BLaER1 (cell line): ENCODE results near the gene RPS10.
"Not testable (repeated sequence)": the region's sequence is repeated elsewhere in the genome, so short reads cannot be mapped to it uniquely, and the experiment has no call there.

Experiments
- H3K27ac ChIP-seq: shearing (Covaris generic); formaldehyde crosslinking; 2 replicates; pipeline ENCODE4 v1.8.1; 2022
- H3K27me3 ChIP-seq: shearing (Covaris generic); formaldehyde crosslinking; 2 replicates; pipeline ENCODE4 v1.8.1; 2022
- H3K36me3 ChIP-seq: shearing (Covaris generic); formaldehyde crosslinking; 2 replicates; pipeline ENCODE4 v1.8.1; 2022
- H3K4me1 ChIP-seq: shearing (Covaris generic); formaldehyde crosslinking; 2 replicates; pipeline ENCODE4 v1.8.1; 2022
- H3K4me2 ChIP-seq: shearing (Covaris generic); formaldehyde crosslinking; 2 replicates; pipeline ENCODE4 v1.8.1; 2022
- H3K4me3 ChIP-seq: shearing (Covaris generic); formaldehyde crosslinking; 2 replicates; pipeline ENCODE4 v1.8.1; 2022
- H3K9ac ChIP-seq: shearing (Covaris generic); formaldehyde crosslinking; 2 replicates; pipeline ENCODE4 v1.8.1; 2022
- H3K9me3 ChIP-seq: shearing (Covaris generic); formaldehyde crosslinking; 2 replicates; pipeline ENCODE4 v1.8.1; 2022
- H4K20me1 ChIP-seq: shearing (Covaris generic); formaldehyde crosslinking; 2 replicates; pipeline ENCODE4 v1.8.1; 2022
- Cebpa-rat ChIP-seq: shearing (Covaris generic); IDR thresholded peaks from 2 replicates; pipeline ENCODE4 v1.8.1; 2022

The RPS10 gene

DNA sequence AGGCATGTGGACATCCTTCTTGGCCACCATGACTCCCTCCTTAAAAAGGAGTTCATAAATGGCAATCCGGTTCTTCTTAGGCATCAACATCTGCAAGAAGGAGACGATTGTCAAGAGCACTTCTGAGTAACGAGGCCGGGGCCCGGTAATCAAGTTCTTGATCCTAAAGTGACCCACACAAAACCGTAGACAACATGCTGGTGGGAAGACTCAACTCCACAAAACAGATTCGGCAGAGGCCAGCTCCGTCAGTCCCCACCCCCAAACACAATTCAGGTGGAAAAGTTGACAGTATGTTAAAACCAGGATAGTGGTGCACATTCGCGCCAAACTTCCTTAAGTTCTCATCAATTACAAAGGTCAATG is 754 bp downstream of the RPS10 start:
- Histone ChIP-seq H3K27me3 (no peaks in the 10 kb centered on the region), H3K9ac (peak overlapping the region; percentile 100), H3K9me3 (no peaks in the 10 kb centered on the region), H3K27ac (peak overlapping the region; percentile 98), H4K20me1 (peaks cover 55% of the 10 kb centered on the region), H3K4me2 (peak overlapping the region; percentile 93), H3K4me1 (peaks cover 33% of the 10 kb centered on the region), H3K4me3 (peak overlapping the region; percentile 99), H3K36me3 (peaks cover 50% of the 10 kb centered on the region)
- TF ChIP-seq Cebpa-rat = no peak

DNA sequence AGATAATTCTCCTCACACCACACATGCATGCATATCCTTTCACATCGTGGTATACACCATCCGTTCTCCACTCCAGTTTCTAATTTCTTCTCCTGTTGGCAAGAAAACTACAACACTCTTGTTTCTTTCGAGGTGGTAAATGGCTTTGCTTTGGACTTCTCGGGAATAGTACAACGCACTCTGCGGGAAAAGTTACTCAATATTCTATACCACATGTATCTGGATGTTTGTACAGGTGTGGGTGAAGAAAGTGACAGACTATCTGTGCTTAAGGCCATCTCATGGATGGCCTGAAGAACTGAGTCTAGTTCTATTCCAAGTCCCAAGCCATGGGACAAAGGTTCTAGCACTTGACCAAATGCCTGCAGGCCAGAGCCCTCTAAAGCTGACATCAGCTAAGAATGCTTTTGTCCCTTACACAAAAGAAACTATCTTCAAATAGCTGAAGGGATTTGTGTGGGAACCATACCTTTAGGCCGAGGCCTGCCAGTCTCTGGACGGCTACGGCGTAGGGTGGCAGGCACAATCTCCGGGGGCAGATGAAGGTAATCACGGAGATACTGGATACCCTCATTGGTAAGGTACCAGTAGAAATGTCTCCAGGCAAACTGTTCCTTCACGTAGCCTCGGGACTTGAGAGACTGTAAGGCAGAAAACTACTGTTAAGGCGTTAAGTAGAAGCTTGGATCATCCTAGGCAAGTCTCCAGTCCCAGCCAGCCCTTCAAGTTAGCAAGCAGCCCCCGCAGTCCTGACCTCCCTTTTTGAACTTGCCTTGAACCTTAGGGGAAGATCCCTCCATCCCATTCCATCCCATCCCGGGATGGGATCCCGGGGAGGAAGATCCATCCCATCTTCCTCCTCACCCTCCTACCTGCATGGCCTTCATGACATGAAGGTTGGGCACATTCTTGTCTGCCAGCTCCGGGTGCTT is 1.4 kb downstream of the RPS10 start:
- H3K9ac ChIP-seq = peak overlapping the region; percentile 100
- peaks cover 39% of the 10 kb centered on the region for H3K4me1 ChIP-seq
- H4K20me1 ChIP-seq = peaks cover 62% of the 10 kb centered on the region
- H3K9me3 ChIP-seq = no peaks in the 10 kb centered on the region
- no peak for TF ChIP-seq Cebpa-rat
- peak overlapping the region; percentile 98 for H3K27ac ChIP-seq
- H3K36me3 ChIP-seq = peaks cover 56% of the 10 kb centered on the region
- H3K4me2 ChIP-seq = peak overlapping the region; percentile 93
- no peaks in the 10 kb centered on the region for H3K27me3 ChIP-seq
- H3K4me3 ChIP-seq = peak overlapping the region; percentile 99

DNA sequence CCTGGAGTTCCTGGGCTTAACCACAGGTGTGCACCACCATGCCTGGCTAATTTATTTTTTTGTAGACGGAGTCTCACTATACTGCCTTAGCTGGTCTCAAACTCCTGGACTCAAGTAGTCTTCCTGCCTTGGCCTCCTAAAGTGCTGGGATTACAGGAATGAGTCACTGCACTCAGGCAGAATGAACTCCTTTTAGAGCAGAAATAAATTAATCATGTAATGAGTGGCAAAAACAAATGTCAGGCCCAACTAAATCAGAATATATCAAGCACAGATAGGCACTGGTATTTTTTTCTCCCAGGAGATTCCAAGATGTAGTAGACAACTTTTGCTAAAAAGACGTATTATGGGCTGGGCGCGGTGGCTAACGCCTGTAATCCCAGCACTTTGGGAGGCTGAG is 2.6 kb downstream of the RPS10 start:
- Histone ChIP-seq H3K9ac (peak overlapping the region; percentile 30; the same call in 1 of the 2 replicates), H3K4me2 (peak overlapping the region; percentile 93), H3K9me3 (no peaks in the 10 kb centered on the region), H4K20me1 (peaks cover 74% of the 10 kb centered on the region), H3K27ac (no peak overlapping the region), H3K36me3 (peaks cover 68% of the 10 kb centered on the region), H3K4me3 (no peak overlapping the region), H3K4me1 (peaks cover 48% of the 10 kb centered on the region), H3K27me3 (no peaks in the 10 kb centered on the region)
- TF ChIP-seq Cebpa-rat = no peak

DNA sequence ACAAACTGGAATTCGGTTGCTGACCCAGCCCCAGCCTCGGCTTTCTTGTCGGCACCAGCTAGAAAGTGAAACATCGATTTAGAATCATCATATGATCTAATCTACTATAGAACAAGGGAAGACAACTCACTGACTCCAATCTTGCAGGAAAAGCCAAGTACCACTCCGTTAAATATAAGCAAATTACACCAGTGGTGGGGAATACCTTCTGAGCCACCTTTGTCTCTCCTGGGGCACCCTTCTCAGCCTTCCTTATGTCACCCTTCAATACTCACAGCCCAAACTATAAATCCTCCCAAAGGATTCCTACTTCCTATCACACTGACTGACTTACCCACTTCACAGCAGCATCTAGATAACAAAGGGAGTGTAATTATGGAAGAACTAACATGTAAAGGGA is 7.5 kb downstream of the RPS10 start:
- no peak overlapping the region for H3K27ac ChIP-seq

DNA sequence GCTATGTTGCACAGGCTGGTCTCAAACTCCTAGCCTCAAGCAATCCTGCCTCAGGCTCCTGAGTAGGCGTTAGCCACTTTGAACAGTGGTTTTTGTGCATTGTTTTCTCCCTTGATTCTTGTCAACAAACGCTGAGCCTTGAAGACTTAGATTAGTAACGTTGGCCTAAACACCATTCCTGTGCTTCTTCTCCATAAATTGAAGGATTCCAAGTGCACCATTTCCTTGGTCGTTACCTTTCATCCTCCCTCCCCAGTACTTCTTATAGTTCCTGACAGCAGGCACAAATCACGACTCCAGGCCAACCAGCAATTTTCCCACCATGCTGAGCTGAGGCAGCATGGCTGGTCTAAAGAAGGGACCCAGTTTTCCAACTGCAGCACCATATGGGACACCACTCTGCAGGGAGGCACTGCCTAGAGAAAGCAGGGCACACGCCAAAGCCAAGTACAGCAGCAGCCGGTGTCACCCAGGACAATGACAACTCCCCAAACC is 8.9 kb downstream of the RPS10 start:
- Histone ChIP-seq H4K20me1 (peaks cover 84% of the 10 kb centered on the region), H3K27ac (no peak overlapping the region), H3K36me3 (peaks cover 95% of the 10 kb centered on the region), H3K27me3 (no peaks in the 10 kb centered on the region), H3K9me3 (no peaks in the 10 kb centered on the region), H3K4me1 (peaks cover 22% of the 10 kb centered on the region; the same call in 1 of the 2 replicates), H3K4me2 (no peak overlapping the region), H3K4me3 (no peak overlapping the region), H3K9ac (no peak overlapping the region)
- no peak for TF ChIP-seq Cebpa-rat

More for the DNA sequence above, 7.5 kb downstream of the RPS10 start:
- peaks cover 95% of the 10 kb centered on the region for H3K36me3 ChIP-seq
- no peak overlapping the region; the same call in 1 of the 2 replicates for H3K4me2 ChIP-seq
- peaks cover 35% of the 10 kb centered on the region for H3K4me1 ChIP-seq
- peaks cover 89% of the 10 kb centered on the region for H4K20me1 ChIP-seq
- TF ChIP-seq Cebpa-rat = no peak
- H3K9me3 ChIP-seq = no peaks in the 10 kb centered on the region
- no peak overlapping the region for H3K4me3 ChIP-seq
- H3K27me3 ChIP-seq = no peaks in the 10 kb centered on the region
- H3K9ac ChIP-seq = peak overlapping the region; percentile 55; the same call in 1 of the 2 replicates

DNA sequence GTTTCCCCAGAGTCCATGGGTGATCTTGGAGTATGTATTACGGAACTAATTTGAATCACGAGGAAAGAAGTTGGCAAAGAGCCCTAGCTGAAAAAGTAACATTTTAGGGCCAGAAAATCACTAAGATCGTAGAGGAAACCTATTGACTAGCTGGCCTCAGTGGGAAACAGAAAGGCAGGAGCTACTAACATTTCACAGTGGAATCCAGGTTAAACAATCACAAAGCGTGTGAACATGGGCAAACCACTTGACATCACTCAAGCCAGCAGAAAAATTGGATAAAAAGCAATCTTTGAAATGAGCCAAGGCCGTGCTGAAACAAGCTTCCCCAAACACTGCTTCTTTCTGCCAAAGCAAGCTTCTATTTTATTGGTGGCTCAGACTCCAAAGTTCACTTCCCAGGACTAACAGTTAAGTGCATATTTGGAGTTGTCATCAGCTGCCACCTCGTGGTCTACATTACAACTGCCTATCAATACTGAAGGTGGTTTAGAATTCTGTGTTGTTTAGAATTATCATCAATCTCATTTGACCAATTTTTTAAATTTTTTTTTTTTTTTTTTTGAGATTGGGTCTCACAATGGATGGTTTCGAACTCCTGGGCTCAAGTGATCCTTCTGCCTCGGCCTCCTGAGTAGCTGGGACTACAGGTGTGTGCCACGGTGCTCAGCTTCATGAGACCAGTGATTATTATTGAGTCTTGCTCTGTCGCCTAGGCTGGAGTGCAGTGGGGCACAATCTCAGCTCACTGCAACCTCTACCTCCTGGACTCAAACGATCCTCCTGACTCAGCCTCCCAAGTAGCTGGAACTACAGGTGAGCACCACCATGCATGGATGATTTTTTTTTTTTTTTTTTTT is 10.6 kb downstream of the RPS10 start:
- H3K36me3 ChIP-seq = peaks cover 94% of the 10 kb centered on the region
- no peak for TF ChIP-seq Cebpa-rat

DNA sequence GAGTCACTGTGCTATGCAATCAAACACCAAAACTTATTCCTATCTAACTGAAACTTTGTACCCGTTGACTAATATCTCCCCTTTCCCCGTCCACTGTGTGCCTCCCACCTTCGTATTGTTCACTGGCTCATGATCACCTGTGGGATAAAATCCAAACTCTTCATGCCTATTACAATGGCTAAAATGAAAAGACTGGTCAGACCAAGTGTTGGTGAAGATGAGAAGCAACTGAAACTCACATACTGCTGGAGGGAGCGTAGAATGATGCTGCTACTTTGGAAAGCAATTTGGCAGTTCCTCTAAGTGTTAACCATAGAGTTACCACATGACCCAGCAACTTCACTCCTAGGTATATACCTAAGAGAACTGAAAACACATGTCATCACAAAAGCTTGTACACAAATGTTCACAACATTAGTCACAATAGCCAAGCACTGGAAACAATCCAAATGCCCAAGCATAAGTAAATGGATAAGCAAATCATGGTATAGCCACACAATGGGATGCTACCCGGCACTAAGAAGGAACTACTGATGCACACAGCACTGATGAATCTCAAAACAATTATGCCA is 13.1 kb downstream of the RPS10 start:
- Histone ChIP-seq H3K36me3 (peaks cover 75% of the 10 kb centered on the region), H3K9me3 (no peaks in the 10 kb centered on the region), H3K4me2 (no peak overlapping the region), H3K4me3 (no peak overlapping the region), H3K27ac (no peak overlapping the region), H4K20me1 (peaks cover 43% of the 10 kb centered on the region), H3K27me3 (no peaks in the 10 kb centered on the region), H3K4me1 (peaks cover 3% of the 10 kb centered on the region; the same call in 1 of the 2 replicates), H3K9ac (no peak overlapping the region)
- TF ChIP-seq Cebpa-rat = no peak

More for the DNA sequence above, 10.6 kb downstream of the RPS10 start:
- Histone ChIP-seq H3K9ac (no peak overlapping the region), H3K4me1 (peaks cover 20% of the 10 kb centered on the region; the same call in 1 of the 2 replicates), H4K20me1 (peaks cover 68% of the 10 kb centered on the region), H3K4me3 (no peak overlapping the region), H3K4me2 (no peak overlapping the region), H3K27me3 (no peaks in the 10 kb centered on the region), H3K9me3 (no peaks in the 10 kb centered on the region), H3K27ac (no peak overlapping the region)

DNA sequence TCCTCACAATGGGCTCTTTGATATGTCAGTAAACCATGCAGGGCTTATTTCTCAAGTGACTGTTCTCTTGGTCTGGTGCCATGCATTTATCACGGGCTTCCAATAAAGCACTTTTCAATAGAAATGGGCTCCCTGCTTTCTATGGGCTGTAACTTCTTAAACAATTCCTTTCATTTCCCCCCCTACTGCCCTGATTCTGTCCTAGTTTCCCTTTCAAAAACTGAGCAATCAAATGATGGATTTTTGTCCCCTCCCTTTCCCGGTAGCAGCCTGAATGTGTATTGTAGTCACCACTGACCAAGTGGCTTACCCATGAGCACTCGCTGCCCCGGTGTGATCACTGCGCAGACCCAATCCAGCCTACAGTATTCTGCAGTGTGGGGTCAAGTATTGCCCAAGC is 13.9 kb downstream of the RPS10 start:
- Histone ChIP-seq H3K4me1 (peaks cover 3% of the 10 kb centered on the region; the same call in 1 of the 2 replicates), H3K27ac (no peak overlapping the region), H3K9me3 (no peaks in the 10 kb centered on the region), H3K36me3 (peaks cover 68% of the 10 kb centered on the region), H3K9ac (no peak overlapping the region; the same call in 1 of the 2 replicates), H3K4me2 (no peak overlapping the region), H4K20me1 (peaks cover 36% of the 10 kb centered on the region), H3K4me3 (no peak overlapping the region), H3K27me3 (no peaks in the 10 kb centered on the region)
- TF ChIP-seq Cebpa-rat = no peak

DNA sequence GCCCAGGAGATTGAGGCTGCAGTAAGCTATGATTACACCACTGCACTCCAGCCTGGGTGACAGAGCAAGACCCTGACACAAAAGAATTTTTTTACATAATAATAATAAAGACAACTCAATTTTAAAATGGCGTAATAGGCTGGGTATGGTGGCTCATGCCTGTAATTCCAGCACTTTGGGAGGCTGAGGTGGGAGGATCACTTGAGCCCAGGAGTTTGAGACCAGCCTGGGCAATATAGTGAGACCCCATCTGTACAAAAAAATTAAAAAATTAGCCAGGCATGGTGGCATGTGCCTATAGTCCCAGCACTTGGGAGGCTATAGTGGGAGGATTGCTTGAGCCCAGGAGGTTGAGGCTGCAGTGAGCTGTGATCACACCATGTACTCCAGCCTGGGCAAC is 18.0 kb downstream of the RPS10 start:
- H3K4me3 ChIP-seq, H3K27me3 ChIP-seq: not testable (repeated sequence)

More for the DNA sequence above, 18.0 kb downstream of the RPS10 start:
- not testable (repeated sequence) for H3K9me3 ChIP-seq, H3K4me2 ChIP-seq, H3K27ac ChIP-seq, H3K4me1 ChIP-seq, H3K9ac ChIP-seq, H4K20me1 ChIP-seq
- peaks cover 32% of the 10 kb centered on the region for H3K36me3 ChIP-seq
